NCI-H2081 treated with DMSO at 0.1 percent for 48 hours (cell line): ENCODE measurements around the gene PRKRIP1.
"Not testable (repeated sequence)": the region's sequence is repeated elsewhere in the genome, so short reads cannot be mapped to it uniquely, and the experiment has no call there.

Experiments
- DNase-seq: peaks from one replicate; lab custom pipeline; 2025; lab: John Stamatoyannopoulos, UW

The PRKRIP1 gene

GRCh38 chr7:102431617-102432298 lies 35.6 kb downstream of the PRKRIP1 start:
- DNase-seq: no peak

DNA sequence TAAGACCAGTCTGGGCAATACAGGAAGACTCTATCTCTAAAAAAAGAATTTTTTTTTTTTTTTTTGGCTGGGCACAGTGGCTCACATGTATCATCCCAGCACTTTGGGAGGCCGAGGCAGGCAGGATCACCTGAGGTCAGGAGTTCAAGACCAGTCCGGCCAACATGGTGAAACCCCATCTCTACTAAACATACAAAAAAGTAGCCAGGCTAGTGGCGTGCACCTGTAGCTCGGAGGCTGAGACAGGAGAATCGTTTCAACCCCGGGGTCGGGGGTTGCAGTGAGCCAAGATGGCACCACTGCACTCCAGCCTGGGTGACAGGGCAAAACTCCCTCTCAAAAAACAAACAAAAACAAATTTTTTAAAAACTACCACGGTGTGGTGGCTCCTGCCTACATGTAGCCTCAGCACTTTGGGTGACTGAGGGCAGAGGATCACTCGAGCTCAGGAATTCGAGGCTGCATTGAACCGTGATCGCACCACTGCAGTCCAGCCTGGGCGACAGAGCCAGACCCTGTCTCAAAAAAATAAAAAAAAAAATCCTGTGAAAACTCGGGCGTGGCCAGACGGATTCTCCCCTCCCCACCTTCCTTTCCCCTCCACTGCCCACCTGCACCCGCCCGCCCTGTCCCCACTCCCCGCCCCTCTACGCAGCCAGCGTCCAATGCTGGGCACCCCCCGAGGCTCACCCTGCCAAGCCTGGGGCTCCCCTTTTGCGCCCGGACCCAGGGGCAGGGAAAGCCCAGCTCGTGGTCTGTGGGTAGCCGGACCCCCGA lies 36.5 kb downstream of the PRKRIP1 start:
- no peak for DNase-seq

DNA sequence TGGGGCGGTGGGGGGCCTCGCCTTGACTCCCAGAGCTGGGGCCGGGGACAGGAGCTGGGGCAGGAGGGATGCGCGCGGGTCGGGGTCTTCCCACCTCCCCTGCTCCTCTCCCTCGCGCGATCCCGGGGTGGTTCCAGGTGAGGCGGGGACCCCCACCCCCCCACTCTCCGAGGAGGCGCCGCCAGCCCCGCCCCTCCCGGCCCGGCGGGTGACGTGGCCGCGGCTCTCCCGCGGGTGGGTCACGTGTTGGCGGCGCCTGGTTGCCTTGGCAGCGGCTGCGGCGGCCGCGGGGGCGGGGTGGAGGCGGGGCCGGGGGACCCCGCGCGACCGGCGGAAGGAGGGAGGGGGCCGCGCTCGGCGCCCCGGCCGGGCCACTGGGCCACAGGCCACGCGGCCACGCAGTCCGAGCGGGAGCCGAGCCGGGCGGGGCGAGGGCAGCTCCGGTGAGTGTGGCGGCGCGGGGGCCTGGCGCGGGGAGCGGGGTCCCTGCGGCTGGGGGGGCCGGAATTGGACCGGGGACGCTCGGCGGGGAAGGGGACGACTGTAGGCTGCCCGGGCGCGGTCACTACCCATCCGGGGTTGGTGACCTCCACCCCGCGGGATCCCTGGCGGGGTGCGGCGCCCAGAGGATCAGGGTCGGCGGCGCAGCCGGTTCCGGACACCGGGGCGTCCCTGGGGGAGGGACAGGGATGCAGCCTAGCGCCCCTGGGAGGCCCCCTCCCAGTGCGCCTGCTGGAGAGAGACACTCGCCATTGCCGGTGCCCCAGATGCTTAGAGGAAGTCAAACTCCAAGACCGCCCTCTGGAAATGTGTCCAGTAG lies 37.3 kb downstream of the PRKRIP1 start, which contains the start of gene ORAI2:
Gene ORAI2 (plus strand): TSS at position 357 of the 820 bp plus-strand sequence. CDS start 5,382 bp downstream, outside the sequence.
- DNase-seq: no peak

DNA sequence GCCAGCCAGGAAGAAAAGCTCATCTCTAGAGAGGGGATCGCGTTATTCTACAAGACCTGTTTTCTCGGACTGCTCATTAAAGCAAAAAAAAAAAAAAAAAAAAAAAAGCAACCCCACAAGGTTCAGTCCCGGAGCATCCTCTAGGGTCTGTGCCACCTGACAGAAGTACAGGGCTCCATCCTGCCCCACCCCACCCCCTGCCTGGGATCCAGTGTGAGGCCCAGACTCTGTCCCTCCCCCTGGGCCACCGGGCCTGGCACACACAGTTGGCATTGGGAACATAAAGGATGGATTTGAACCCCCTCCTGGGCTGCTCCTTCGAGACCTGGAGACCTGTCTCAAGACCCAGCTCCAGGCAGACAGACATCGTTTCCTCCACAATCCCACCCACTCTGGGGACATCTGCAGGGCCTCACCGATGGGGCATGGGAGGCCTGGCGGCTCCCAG lies 37.9 kb downstream of the PRKRIP1 start:
- no peak for DNase-seq

DNA sequence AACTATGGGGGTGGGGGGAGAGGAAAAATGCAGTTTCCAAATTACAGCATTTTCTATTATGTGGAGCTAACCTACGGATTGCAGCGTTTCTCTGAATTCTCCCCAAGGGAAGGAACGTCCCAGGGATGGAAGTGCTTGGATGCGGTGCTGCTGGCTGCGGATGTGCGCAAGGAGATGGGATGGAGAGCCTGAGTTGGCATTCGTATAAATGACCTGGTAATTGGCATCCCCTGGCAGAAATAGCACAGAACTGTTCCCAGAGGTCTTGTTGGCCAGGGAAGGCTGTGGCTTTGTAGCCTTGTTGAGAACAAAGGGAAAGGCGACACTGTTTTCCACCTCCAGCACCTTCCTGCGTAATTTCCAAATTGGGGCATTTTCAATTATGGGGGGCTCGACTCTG lies 40.0 kb downstream of the PRKRIP1 start:
- no peak for DNase-seq

DNA sequence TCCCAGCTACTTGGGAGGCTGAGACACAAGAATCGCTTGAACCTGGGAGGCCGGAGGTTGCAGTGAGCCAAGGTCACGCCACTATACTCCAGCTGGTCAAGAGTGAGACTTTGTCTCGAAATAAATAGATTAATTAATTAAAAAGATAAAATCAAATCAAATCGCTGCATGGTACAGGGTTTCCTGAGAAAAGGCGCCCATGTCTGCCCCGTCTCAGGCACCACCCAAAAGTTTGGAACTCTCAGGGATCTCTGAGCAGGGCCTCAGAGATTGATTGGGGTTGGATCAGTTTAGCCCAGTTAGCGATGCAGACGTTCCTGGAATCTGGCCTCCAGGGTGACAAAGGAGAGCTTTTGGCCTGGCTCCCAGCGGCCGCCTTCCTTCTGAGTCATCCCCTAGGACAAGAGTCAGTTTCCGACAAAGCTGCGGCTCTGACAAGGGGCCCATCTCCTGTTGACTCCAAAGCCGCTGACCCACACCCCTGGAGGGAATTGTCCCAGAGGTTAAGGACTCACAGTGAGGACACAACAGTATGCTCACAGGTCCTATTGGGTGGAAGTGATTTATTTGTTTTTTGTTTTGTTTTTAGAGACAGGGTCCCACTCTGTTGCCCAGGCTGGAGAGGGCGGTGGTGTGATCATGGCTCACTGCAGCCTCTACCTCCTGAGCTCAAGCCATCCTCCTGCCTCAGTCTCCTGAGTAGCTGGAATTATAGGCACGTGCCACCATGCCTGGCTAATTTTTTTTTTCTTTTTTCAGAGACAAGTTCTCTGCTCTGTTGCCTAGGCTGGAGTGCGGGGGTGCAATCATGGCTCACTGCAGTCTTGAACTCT lies 44.0 kb downstream of the PRKRIP1 start:
- DNase-seq: no peak

DNA sequence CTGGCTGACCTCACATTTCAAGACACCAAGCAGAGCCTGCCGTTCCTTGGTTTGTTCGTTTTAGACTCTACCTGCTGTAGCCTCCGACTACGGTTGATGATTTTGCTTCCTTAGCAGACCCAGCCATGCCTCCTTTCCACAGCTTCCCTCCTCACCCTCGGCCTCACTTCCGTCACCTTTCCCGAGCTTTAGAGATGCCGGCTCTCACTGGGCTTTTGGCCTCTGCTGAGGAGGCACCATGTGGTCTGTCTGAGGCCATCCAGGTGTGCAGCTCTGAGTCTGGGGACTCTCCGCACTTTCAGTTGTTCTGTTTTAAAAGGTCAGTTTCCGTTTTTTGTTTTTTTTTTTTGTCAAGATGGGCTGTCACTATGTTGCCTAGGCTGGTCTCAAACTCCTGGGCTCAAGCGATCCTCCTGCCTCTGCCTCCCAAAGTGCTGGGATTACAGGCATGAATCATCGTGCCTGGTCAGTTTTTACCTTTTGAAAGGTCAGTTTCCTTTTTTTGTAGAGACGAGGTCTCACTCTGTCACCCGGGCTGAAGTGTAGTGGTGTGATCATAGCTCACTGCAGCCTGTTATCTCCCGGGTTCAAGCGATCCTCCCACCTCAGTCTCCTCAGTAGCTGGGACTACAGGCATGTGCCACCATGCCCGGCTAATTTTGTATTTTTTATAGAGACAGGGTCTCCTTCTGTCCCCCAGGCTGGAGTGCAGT lies 49.0 kb downstream of the PRKRIP1 start:
- DNase-seq: no peak

GRCh38 chr7:102445674-102446071 lies 49.5 kb downstream of the PRKRIP1 start:
- DNase-seq: no peak

DNA sequence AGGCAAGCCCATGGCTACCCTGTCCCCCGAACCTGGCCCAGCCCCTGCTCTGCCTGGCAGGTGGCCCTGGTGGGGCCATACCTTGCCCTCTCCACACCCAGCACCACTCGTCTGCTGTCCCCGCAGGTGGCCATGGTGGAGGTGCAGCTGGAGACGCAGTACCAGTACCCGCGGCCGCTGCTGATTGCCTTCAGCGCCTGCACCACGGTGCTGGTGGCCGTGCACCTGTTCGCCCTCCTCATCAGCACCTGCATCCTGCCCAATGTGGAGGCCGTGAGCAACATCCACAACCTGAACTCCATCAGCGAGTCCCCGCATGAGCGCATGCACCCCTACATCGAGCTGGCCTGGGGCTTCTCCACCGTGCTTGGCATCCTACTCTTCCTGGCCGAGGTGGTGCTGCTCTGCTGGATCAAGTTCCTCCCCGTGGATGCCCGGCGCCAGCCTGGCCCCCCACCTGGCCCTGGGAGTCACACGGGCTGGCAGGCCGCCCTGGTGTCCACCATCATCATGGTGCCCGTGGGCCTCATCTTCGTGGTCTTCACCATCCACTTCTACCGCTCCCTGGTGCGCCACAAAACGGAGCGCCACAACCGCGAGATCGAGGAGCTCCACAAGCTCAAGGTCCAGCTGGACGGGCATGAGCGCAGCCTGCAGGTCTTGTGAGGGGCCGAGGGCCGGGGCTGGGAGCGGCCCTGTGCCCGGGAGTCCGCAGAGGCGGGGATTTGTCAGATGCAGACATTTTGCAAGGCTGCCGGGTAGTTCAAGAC lies 50.4 kb downstream of the PRKRIP1 start:
- DNase-seq: no peak

- DNase-seq: no peak
These were observed 51.1 kb downstream of the PRKRIP1 start for GRCh38 chr7:102447311-102447710.

DNA sequence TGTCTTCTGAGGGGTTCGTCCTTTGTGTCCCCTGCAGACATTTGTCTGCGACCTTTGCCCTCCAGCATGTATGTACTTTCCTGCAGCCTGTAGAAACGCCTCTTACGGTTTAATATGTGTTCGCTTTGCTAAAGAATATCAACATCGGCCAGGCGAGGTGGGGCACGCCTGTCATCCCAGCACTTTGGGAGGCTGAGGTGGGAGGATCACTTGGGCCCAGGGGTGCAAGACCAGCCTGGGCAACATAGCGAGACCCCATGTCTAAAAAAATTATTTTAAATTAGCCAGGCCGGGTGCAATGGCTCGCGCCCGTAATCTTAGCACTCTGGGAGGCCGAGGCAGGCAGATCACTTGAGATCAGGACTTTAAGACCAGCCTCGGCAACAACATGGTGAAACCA lies 53.0 kb downstream of the PRKRIP1 start:
- DNase-seq: no peak

DNA sequence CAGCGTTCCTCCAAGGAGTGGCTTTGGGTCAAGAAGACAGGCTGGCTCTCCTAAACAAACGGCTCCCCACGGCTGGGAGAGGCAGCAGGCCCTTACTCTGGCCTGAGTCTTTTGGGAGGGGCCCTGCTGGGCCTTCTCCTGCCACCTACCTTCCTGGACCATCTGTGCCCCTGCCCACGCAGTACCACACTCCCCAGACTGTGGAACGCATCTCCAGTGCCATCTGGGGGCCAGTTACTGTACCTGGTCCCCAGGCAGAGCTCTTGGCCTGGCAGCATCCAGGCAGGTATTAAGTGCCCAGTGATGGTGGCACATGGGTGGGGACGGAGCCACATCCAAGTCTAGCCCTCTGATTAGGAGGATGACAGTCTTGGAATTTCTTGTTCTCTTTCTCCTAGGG lies 54.1 kb downstream of the PRKRIP1 start:
- DNase-seq: no peak

DNA sequence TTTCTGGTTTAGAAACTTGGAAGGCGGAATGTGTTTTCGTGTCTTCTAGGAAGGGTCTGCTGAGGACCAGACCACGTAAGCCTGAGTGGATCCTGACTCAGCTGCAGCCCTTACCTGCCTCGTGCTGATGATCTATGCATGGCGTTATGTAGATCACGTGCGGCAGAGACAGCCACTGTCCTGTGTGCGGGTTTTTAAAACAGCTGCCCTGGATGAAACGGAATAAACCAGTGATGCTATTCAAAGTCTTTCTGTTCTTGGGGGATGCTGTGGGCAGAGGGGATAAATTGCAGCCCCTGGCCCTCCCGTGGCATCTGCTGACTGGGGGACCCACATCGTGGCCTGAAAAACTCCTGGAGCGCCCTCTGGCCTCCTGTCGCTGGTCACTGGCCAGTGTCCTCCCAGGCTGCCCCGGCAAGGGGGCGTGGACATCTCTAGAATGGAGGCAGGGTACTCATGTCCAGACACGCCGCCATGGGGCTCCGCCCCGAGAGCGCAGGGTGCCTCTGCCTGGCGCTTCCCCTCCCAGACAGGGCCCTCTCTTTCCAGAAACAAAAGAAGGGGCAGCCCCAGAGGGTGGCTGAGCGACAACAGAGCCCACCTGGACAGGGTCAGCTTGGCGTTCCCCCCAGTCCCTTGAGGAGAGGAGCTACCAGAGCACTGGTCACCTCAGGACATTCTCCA lies 55.4 kb downstream of the PRKRIP1 start:
- no peak for DNase-seq

GRCh38 chr7:102452451-102452850 lies 56.3 kb downstream of the PRKRIP1 start:
- DNase-seq: no peak

DNA sequence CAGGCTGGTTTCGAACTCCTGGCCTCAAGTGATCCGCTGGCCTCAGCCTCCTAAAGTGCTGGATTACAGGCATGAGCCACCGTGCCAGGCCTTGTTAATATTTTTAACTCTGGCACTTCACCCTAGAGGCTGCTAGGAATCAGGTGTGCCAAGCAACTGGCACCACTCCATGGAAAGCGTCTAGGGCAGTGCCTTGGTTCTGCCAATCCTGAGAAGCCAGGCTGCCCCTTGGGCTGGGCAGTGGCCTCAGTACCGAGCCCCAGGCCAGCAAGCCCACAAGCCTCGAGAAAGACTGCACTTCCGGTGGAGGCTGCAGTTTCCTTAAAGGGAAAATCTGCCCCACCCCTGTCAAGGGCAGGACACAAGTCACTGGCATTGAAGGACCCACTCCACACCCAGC lies 57.2 kb downstream of the PRKRIP1 start:
- no peak for DNase-seq

DNA sequence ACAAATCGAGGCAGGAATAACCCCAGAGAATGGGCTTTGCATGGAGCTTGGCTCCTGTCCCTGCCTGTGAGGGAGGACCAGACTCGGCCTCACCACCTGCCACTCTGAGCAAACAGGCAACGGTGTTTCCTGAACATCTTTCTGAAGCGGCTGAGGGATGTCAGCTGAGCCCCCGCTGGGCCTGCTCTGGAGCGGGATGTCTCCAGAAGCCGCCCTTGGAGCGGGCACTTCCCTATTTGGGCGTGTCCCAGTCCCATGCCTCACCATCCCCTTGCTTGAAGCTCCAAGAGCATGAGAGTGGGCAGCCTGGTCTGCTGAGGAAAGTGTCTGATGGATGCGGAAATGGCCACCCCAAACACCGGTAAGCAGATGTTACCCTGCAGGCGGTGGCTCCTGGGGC lies 58.3 kb downstream of the PRKRIP1 start:
- DNase-seq: no peak

DNA sequence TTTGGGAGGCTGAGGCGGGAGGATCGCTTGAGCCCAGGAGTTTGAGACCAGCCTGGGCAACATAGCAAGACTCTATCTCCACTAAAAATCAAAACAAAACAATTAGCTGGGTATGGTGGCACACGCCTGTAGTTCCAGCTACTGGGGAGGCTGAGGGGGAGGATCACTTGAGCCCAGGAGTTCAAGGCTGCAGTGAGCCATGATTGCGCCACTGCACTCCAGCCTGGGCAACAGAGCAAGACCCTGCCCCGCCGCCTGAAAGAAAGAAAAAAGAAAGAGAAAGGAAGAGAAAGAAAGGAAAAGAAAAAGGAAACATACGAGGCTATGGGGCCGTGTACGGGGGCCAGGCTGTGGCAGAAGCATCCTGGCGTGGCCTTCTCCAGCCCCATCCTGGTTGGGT lies 58.8 kb downstream of the PRKRIP1 start:
- DNase-seq: not testable (repeated sequence)

- no peak for DNase-seq
These were observed 59.4 kb downstream of the PRKRIP1 start for GRCh38 chr7:102455596-102455995.

- DNase-seq: no peak
These were observed 60.2 kb downstream of the PRKRIP1 start for GRCh38 chr7:102456327-102456726.
